Liver (tissue), 9 donors: ENCODE results near the gene KSR1. TPM values are rescaled to one million over a fixed set of nuclear protein-coding genes. Genes with fewer than 3 reads are reported as not detected.

Experiments used
- DNase-seq: peaks from one replicate; pipeline ENCODE4 v3.0.0-alpha.2; 2017; ENCODE audit warnings: low spot score
- H3K27ac ChIP-seq, 2 donors: one replicate each; pipeline ENCODE4 v1.7.0; 2013; ENCODE audit warnings: inconsistent platforms in 2 of 2, low read length in 2 of 2, control low read depth in 1 of 2, low read depth in 1 of 2, mild to moderate bottlenecking in 1 of 2
- H3K27me3 ChIP-seq, 4 donors: one replicate each; pipeline versions ENCODE4 v1.6.1 to v1.7.0; 2013; ENCODE audit warnings: low read length in 3 of 4, inconsistent platforms in 1 of 4, mild to moderate bottlenecking in 1 of 4, moderate library complexity in 1 of 4; ENCODE audit not compliant: control insufficient read depth in 4 of 4, insufficient read depth in 4 of 4
- H3K36me3 ChIP-seq, 4 donors: one replicate each; pipeline versions ENCODE4 v1.6.1 to v1.7.0; 2013; ENCODE audit warnings: low read length in 3 of 4, mild to moderate bottlenecking in 3 of 4, low read depth in 1 of 4, moderate library complexity in 1 of 4; ENCODE audit not compliant: control insufficient read depth in 4 of 4, insufficient read depth in 3 of 4
- H3K4me1 ChIP-seq, 4 donors: one replicate each; pipeline versions ENCODE4 v1.6.1 to v1.7.0; 2013; ENCODE audit warnings: low read length in 3 of 4, mild to moderate bottlenecking in 3 of 4, moderate library complexity in 1 of 4; ENCODE audit not compliant: control insufficient read depth in 4 of 4, insufficient read depth in 4 of 4
- H3K4me3 ChIP-seq, 3 donors: one replicate each; pipeline versions ENCODE4 v1.6.1 to v1.7.0; 2013; ENCODE audit warnings: low read length in 3 of 3, control low read depth in 1 of 3, low read depth in 1 of 3, mild to moderate bottlenecking in 1 of 3
- H3K9ac ChIP-seq, 2 donors: one replicate each; pipeline ENCODE4 v1.7.0; 2013; ENCODE audit warnings: low read length in 2 of 2, mild to moderate bottlenecking in 2 of 2, moderate library complexity in 2 of 2, control low read depth in 1 of 2, low read depth in 1 of 2
- H3K9me3 ChIP-seq, 4 donors: one replicate each; pipeline versions ENCODE4 v1.6.1 to v1.7.0; 2013; ENCODE audit warnings: low read length in 3 of 4; ENCODE audit not compliant: control insufficient read depth in 4 of 4
- EGR1 ChIP-seq, 2 donors: IDR thresholded peaks; 2 replicates each; pipeline ENCODE4 v1.6.1; 2016 to 2018; ENCODE audit warnings: antibody characterized with exemption in 2 of 2, low read depth in 2 of 2
- FOXA1 ChIP-seq: IDR thresholded peaks from 2 replicates; pipeline ENCODE4 v1.6.1; 2016; ENCODE audit warnings: antibody characterized with exemption
- FOXA2 ChIP-seq: IDR thresholded peaks from 2 replicates; pipeline ENCODE4 v1.6.1; 2016; ENCODE audit warnings: antibody characterized with exemption
- GABPA ChIP-seq, 2 donors: IDR thresholded peaks in 1 of 2; conservative IDR thresholded peaks in 1 of 2; 2 replicates each; pipeline ENCODE4 v1.6.1; 2016; ENCODE audit warnings: antibody characterized with exemption in 2 of 2, mild to moderate bottlenecking in 1 of 2, moderate library complexity in 1 of 2
- HNF4G ChIP-seq: IDR thresholded peaks from 2 replicates; pipeline ENCODE4 v1.6.1; 2016; ENCODE audit warnings: antibody characterized with exemption
- JUND ChIP-seq, 2 donors: IDR thresholded peaks; 2 replicates each; pipeline ENCODE4 v1.6.1; 2016; ENCODE audit warnings: antibody characterized with exemption in 2 of 2
- NR2F2 ChIP-seq: IDR thresholded peaks from 2 replicates; pipeline ENCODE4 v1.6.1; 2016; ENCODE audit warnings: antibody characterized with exemption
- RAD21 ChIP-seq, 2 donors: IDR thresholded peaks; 2 replicates each; pipeline ENCODE4 v1.6.1; 2016; ENCODE audit warnings: antibody characterized with exemption in 2 of 2, mild to moderate bottlenecking in 2 of 2
- RXRA ChIP-seq, 2 donors: IDR thresholded peaks; 2 replicates each; pipeline ENCODE4 v1.6.1; 2017 to 2018; ENCODE audit warnings: antibody characterized with exemption in 2 of 2, mild to moderate bottlenecking in 1 of 2
- TAF1 ChIP-seq: conservative IDR thresholded peaks from 2 replicates; pipeline ENCODE4 v1.6.1; 2016; ENCODE audit warnings: antibody characterized with exemption, mild to moderate bottlenecking
- YY1 ChIP-seq: IDR thresholded peaks from 2 replicates; pipeline ENCODE4 v1.6.1; 2016; ENCODE audit warnings: antibody characterized with exemption, mild to moderate bottlenecking
- ZBTB33 ChIP-seq: IDR thresholded peaks from 2 replicates; pipeline ENCODE4 v1.6.1; 2016; ENCODE audit warnings: antibody characterized with exemption
- WGBS: extraction: QIAGEN DNeasy Blood & Tissue Kit; methylation state at CpG from one replicate; pipeline ENCODE4 v1.1.7; 2013; 5-methylcytosine and 5-hydroxymethylcytosine counted together
- polyA plus RNA-seq, 2 donors: library from polyadenylated mRNA; stranded (reverse) in 1 of 2; unstranded in 1 of 2; fragments of 200-250 nt in 1 of 2; fragments of >200 nt in 1 of 2; fragmentation: Nextera tagmentation in 1 of 2; extraction: Ambion mirVana in 1 of 2; gene quantifications; one replicate each; pipeline versions ENCODE4 v1.2.1 to v1.2.3, GENCODE V29; 2013 to 2015
- total RNA-seq, 2 donors: library from RNA; depleted of rRNA; stranded (reverse); fragments of >200 nt; gene quantifications; one replicate each; pipeline ENCODE4 v1.2.3, GENCODE V29; 2014
- TF ChIP-seq, protein P1 (sequence below): fragments of 150-350 bp; IDR thresholded peaks from 2 replicates; pipeline ENCODE4 v1.5.1; 2017; ENCODE audit warnings: improper control_type of control experiment, low read depth, low read length; ENCODE audit not compliant: missing input control
- TF ChIP-seq, protein P2 (sequence below): IDR thresholded peaks from 2 replicates; pipeline ENCODE4 v1.6.1; 2016; ENCODE audit warnings: antibody characterized with exemption
- donor health status: healthy.
- donor health status: healthy.
- donor health status: healthy.
- donor health status: healthy.
- donor health status: healthy.

KSR1 gene
- total and polyA plus RNA-seq, 4 donors, result 1.2 to 9.0 (median 4.1) TPM

DNA sequence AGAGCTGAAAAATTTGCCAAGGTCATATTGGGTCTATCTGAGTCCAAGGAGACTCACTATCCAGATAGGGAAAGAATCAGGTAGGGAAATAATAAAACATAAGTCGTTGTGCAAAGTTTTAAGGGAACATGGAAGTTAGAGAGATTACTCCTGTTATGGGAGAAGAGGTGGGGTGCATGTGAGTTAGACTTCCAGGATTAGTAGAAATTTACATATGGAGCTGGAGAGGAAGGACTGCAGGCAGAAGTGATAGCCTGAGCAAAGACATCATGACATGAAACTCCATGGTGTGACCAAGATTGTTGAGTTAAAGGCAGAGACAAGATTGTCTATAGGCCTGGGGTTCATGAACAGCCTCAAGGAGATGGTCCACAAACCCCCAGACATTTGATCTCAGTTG, 5.8 kb upstream of the KSR1 start:
- no peak overlapping the region for H3K4me3 ChIP-seq
- H3K27ac ChIP-seq, result no peak overlapping the region
- H3K27me3 ChIP-seq, result no peaks in the 10 kb centered on the region
- no peaks in the 10 kb centered on the region for H3K9me3 ChIP-seq
- H3K4me1 ChIP-seq, result no peaks in the 10 kb centered on the region
- TF ChIP-seq, protein P1, sequence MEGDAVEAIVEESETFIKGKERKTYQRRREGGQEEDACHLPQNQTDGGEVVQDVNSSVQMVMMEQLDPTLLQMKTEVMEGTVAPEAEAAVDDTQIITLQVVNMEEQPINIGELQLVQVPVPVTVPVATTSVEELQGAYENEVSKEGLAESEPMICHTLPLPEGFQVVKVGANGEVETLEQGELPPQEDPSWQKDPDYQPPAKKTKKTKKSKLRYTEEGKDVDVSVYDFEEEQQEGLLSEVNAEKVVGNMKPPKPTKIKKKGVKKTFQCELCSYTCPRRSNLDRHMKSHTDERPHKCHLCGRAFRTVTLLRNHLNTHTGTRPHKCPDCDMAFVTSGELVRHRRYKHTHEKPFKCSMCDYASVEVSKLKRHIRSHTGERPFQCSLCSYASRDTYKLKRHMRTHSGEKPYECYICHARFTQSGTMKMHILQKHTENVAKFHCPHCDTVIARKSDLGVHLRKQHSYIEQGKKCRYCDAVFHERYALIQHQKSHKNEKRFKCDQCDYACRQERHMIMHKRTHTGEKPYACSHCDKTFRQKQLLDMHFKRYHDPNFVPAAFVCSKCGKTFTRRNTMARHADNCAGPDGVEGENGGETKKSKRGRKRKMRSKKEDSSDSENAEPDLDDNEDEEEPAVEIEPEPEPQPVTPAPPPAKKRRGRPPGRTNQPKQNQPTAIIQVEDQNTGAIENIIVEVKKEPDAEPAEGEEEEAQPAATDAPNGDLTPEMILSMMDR, result no peak
- TF ChIP-seq RXRA (IDR thresholded peaks at IDR 0.05) (no peak), HNF4G (no peak), TAF1 (no peak), RAD21 (IDR thresholded peaks at IDR 0.05) (no peak), FOXA2 (no peak), FOXA1 (no peak), YY1 (no peak), ZBTB33 (no peak), GABPA (IDR thresholded peaks at IDR 0.05 in 1 of 2, conservative IDR thresholded peaks at IDR 0.05 in 1 of 2) (no peak), EGR1 (IDR thresholded peaks at IDR 0.05; ENCODE audit: low read depth in 2 of 2) (no peak)
- TF ChIP-seq, protein P2, sequence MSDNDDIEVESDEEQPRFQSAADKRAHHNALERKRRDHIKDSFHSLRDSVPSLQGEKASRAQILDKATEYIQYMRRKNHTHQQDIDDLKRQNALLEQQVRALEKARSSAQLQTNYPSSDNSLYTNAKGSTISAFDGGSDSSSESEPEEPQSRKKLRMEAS, result no peak
- no peaks in the 10 kb centered on the region for H3K36me3 ChIP-seq
- no peak for DNase-seq
- no peak overlapping the region for H3K9ac ChIP-seq
- 79% methylated on average over 1 of the region's 1 CpG for WGBS

DNA sequence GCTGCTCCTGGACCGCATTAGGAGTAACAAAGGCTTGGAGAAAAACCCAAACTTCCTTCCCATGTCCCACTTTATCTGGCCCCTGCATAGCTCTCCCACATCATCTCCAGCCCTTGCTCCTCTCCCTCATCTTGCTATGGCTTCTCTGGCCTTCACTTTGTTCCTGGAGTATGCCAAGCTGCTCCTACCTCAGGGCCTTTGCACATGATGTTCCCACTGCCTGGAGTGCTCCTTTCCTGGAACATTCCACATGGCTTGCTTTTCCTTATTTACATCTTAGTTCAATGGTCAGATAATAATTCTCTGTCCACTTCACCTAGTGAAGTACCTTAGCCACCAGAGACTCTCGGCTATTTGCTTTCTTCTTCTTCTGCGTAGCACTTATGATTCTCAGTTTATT, 4.3 kb upstream of the KSR1 start:
- no peak overlapping the region for H3K4me3 ChIP-seq
- no peaks in the 10 kb centered on the region for H3K9me3 ChIP-seq
- H3K27me3 ChIP-seq, result no peaks in the 10 kb centered on the region
- peaks cover 0 to 9% (median 6%) of the 10 kb centered on the region in 4 donors for H3K4me1 ChIP-seq
- no peaks in the 10 kb centered on the region for H3K36me3 ChIP-seq
- no peak overlapping the region for H3K9ac ChIP-seq
- no peak for DNase-seq
- no peak overlapping the region for H3K27ac ChIP-seq
- WGBS, result 97% methylated on average over 3 of the region's 3 CpGs
- TF ChIP-seq FOXA1 (no peak), HNF4G (no peak), YY1 (no peak), JUND (IDR thresholded peaks at IDR 0.05) (no peak), TAF1 (no peak), NR2F2 (no peak), GABPA (IDR thresholded peaks at IDR 0.05 in 1 of 2, conservative IDR thresholded peaks at IDR 0.05 in 1 of 2) (no peak)
- TF ChIP-seq, protein P1, result no peak
